ENCODE measurements around the gene GALNT12. TPM values are rescaled to one million over a fixed set of nuclear protein-coding genes. Genes with fewer than 3 reads are reported as not detected.

Gene GALNT12
- total and polyA plus RNA-seq, 2 experiments from 2014 or later: 14.6 to 23.6 TPM

GRCh38 chr9:98801561-98801960, 5.9 kb upstream of the GALNT12 start (continued):
- TF ChIP-seq ZNF462 (CRISPR knock-in tag; IDR thresholded peaks at IDR 0.05) (no peak), EZH2 (IDR thresholded peaks at IDR 0.05; ENCODE audit: low read depth, unreplicated experiment) (no peak), NANOG (IDR thresholded peaks at IDR 0.05; ENCODE audit: borderline replicate concordance) (no peak), CREB1 (CRISPR knock-in tag; IDR thresholded peaks at IDR 0.05; ENCODE audit: low read depth) (no peak), ZNF114 (CRISPR knock-in tag; IDR thresholded peaks at IDR 0.05) (no peak), REST (IDR thresholded peaks at IDR 0.05; ENCODE audit: unreplicated experiment) (no peak), ETS1 (IDR thresholded peaks at IDR 0.05) (no peak), ZNF331 (CRISPR knock-in tag; IDR thresholded peaks at IDR 0.05; ENCODE audit: low read depth) (no peak)
